ENCODE measurements around the gene GABARAPL1. TPM values are rescaled to one million over a fixed set of nuclear protein-coding genes. Genes with fewer than 3 reads are reported as not detected.

Gene GABARAPL1
- 63.3 and 70.6 TPM in 2 replicates for total RNA-seq (2021)
- Bru-seq, nascent RNA: percentile 87 among the genes with signal in this experiment
- BruChase-seq, experiment 1, labeled RNA remaining after a 2-hour chase: percentile 91 among the genes with signal in this experiment
- BruChase-seq, experiment 2, labeled RNA remaining after a 6-hour chase: percentile 96 among the genes with signal in this experiment
- long read RNA-seq, transcript GABARAPL1-201 (4 exons, 1,957 nt): major isoform, 12 of 18 reads
- long read RNA-seq, partial matches to known transcripts: 0 of 18 reads
- long read RNA-seq, other reads (novel, unspliced or antisense): 5 of 18 reads

GRCh38 chr12:10212739-10213131 is at the start of gene GABARAPL1:
GABARAPL1 (plus strand) TSS chr12:10212877; CDS start chr12:10213130, 253 bp downstream.
- POLR2A ChIA-PET (ENCODE audit: low non-redundant PET): no interaction called here
- CTCF ChIA-PET: interaction anchor here (0.7 kb wide), 1 partner anchor 361 kb away, joined by 9 read pairs; no protein-coding TSS in a partner anchor
- intact Hi-C loops (cut with micrococcal nuclease; ENCODE audit: unreplicated experiment): no loop called here
- no peaks in the 10 kb centered on the region for H3K9me3 ChIP-seq (ENCODE audit: low read depth, low read length, poor library complexity, severe bottlenecking)
- no TSS peak for BruUV-seq (replicated peaks)
- no peaks in the 10 kb centered on the region for H3K27me3 ChIP-seq (replicated peaks; ENCODE audit: insufficient read depth, low read depth, low read length, poor library complexity)
- peak; percentile 84 for DNase-seq (ENCODE audit: low spot score)
- peaks cover 7% of the 10 kb centered on the region for H3K4me1 ChIP-seq (ENCODE audit: insufficient read depth, low read length, poor library complexity, severe bottlenecking)
- TF ChIP-seq EZH2 (IDR thresholded peaks at IDR 0.05; ENCODE audit: borderline replicate concordance, low read depth, low read length, poor library complexity, severe bottlenecking) (no peak), CTCF (conservative IDR thresholded peaks at IDR 0.05; ENCODE audit: low read depth, low read length) (no peak)
- peak within 1 kb of the TSS; percentile 94 for H3K27ac ChIP-seq (ENCODE audit: low read depth, low read length, poor library complexity, severe bottlenecking)
- H3K4me3 ChIP-seq (ENCODE audit: low read depth, low read length, poor library complexity, severe bottlenecking): peak within 1 kb of the TSS; percentile 93
- H3K36me3 ChIP-seq (ENCODE audit: insufficient read depth, low read length, poor library complexity, severe bottlenecking): peaks cover 5% of the 10 kb centered on the region

GRCh38 chr12:10163084-10163483 is 49.6 kb upstream of the GABARAPL1 start:
- CTCF ChIA-PET: no interaction called here
- intact Hi-C loops (cut with micrococcal nuclease; ENCODE audit: unreplicated experiment): no loop called here
- no TSS peak for BruUV-seq (replicated peaks)
- no peak for DNase-seq (ENCODE audit: low spot score)
- Histone ChIP-seq H3K9me3 (ENCODE audit: low read depth, low read length, poor library complexity, severe bottlenecking) (no peaks in the 10 kb centered on the region), H3K36me3 (ENCODE audit: insufficient read depth, low read length, poor library complexity, severe bottlenecking) (no peaks in the 10 kb centered on the region), H3K27ac (ENCODE audit: low read depth, low read length, poor library complexity, severe bottlenecking) (no peak overlapping the region), H3K4me3 (ENCODE audit: low read depth, low read length, poor library complexity, severe bottlenecking) (no peak overlapping the region), H3K4me1 (ENCODE audit: insufficient read depth, low read length, poor library complexity, severe bottlenecking) (no peaks in the 10 kb centered on the region), H3K27me3 (replicated peaks; ENCODE audit: insufficient read depth, low read depth, low read length, poor library complexity) (no peaks in the 10 kb centered on the region)
- TF ChIP-seq CTCF (conservative IDR thresholded peaks at IDR 0.05; ENCODE audit: low read depth, low read length): no peak
- no peak for TF ChIP-seq EZH2 (IDR thresholded peaks at IDR 0.05; ENCODE audit: borderline replicate concordance, low read depth, low read length, poor library complexity, severe bottlenecking)
- POLR2A ChIA-PET (ENCODE audit: low non-redundant PET): no interaction called here

- DNase-seq (ENCODE audit: low spot score): no peak
- Histone ChIP-seq H3K27me3 (replicated peaks; ENCODE audit: insufficient read depth, low read depth, low read length, poor library complexity) (no peaks in the 10 kb centered on the region), H3K4me3 (ENCODE audit: low read depth, low read length, poor library complexity, severe bottlenecking) (no peak overlapping the region), H3K4me1 (ENCODE audit: insufficient read depth, low read length, poor library complexity, severe bottlenecking) (no peaks in the 10 kb centered on the region), H3K36me3 (ENCODE audit: insufficient read depth, low read length, poor library complexity, severe bottlenecking) (no peaks in the 10 kb centered on the region), H3K27ac (ENCODE audit: low read depth, low read length, poor library complexity, severe bottlenecking) (no peak overlapping the region), H3K9me3 (ENCODE audit: low read depth, low read length, poor library complexity, severe bottlenecking) (no peaks in the 10 kb centered on the region)
- intact Hi-C loops (cut with micrococcal nuclease; ENCODE audit: unreplicated experiment): no loop called here
- no TSS peak for BruUV-seq (replicated peaks)
- TF ChIP-seq CTCF (conservative IDR thresholded peaks at IDR 0.05; ENCODE audit: low read depth, low read length) (no peak), EZH2 (IDR thresholded peaks at IDR 0.05; ENCODE audit: borderline replicate concordance, low read depth, low read length, poor library complexity, severe bottlenecking) (no peak)
- ChIA-PET POLR2A (ENCODE audit: low non-redundant PET) (no interaction called here), CTCF (no interaction called here)
Observed at GRCh38 chr12:10165421-10165820, 47.3 kb upstream of the GABARAPL1 start.

Data from A673 (cell line).